IPS-18c (cell line): ENCODE data around the gene SLC4A2.

Experiments
- H3K4me3 ChIP-seq: 2 replicates; pipeline ENCODE4 v1.7.0; 2013; ENCODE audit warnings: low read depth, mild to moderate bottlenecking, low read length, moderate library complexity; ENCODE audit not compliant: insufficient read depth
- H3K9me3 ChIP-seq: one replicate; pipeline ENCODE4 v1.6.1; 2013; ENCODE audit warnings: mild to moderate bottlenecking, low read length, moderate library complexity; ENCODE audit not compliant: control insufficient read depth, insufficient read depth

The SLC4A2 gene

GRCh38 chr7:151068069-151068773 lies 8.8 kb downstream of the SLC4A2 start:
- Histone ChIP-seq H3K9me3 (no peaks in the 10 kb centered on the region), H3K4me3 (no peak overlapping the region)

GRCh38 chr7:151069841-151070573 lies 10.6 kb downstream of the SLC4A2 start:
- Histone ChIP-seq H3K9me3 (no peaks in the 10 kb centered on the region), H3K4me3 (no peak overlapping the region)

GRCh38 chr7:151070574-151070960 lies 11.2 kb downstream of the SLC4A2 start:
- no peaks in the 10 kb centered on the region for H3K9me3 ChIP-seq
- no peak overlapping the region for H3K4me3 ChIP-seq

DNA sequence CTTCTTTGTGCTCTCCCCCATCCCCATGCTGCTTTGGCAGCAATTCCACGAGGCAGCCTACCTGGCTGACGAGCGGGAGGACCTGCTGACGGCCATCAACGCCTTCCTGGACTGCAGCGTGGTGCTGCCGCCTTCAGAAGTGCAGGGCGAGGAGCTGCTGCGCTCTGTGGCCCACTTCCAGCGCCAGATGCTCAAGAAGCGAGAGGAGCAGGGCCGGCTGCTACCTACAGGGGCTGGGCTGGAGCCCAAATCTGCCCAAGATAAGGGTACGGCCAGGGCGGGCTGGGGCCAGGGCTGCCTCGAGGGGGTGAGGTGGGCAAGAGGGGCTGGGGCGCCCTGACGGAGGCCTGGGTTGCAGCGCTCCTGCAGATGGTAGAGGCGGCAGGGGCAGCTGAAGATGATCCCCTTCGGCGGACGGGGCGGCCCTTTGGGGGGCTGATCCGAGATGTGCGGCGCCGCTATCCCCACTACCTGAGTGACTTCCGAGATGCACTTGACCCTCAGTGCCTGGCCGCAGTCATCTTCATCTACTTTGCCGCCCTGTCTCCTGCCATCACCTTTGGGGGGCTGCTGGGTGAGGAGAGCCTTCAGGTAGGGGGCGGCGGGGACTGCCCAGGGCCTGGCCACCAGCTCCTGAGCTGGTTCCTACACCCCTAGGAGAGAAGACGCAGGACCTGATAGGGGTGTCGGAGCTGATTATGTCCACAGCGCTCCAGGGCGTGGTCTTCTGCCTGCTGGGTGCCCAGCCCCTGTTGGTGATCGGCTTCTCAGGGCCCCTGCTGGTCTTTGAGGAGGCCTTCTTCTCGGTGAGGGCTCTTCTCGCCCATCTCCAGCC lies 11.9 kb downstream of the SLC4A2 start:
- H3K4me3 ChIP-seq: no peak overlapping the region

GRCh38 chr7:151073990-151074389 lies 14.6 kb downstream of the SLC4A2 start:
- Histone ChIP-seq H3K9me3 (no peaks in the 10 kb centered on the region), H3K4me3 (no peak overlapping the region)

More for the DNA sequence above, 11.9 kb downstream of the SLC4A2 start:
- no peaks in the 10 kb centered on the region for H3K9me3 ChIP-seq

GRCh38 chr7:151074817-151075661 lies 15.7 kb downstream of the SLC4A2 start:
- no peak overlapping the region for H3K4me3 ChIP-seq
- H3K9me3 ChIP-seq: no peaks in the 10 kb centered on the region

- Histone ChIP-seq H3K4me3 (no peak overlapping the region), H3K9me3 (no peaks in the 10 kb centered on the region)
Measured at GRCh38 chr7:151075662-151075971, 16.2 kb downstream of the SLC4A2 start.

- H3K9me3 ChIP-seq: no peaks in the 10 kb centered on the region
- H3K4me3 ChIP-seq: no peak overlapping the region
Measured at GRCh38 chr7:151075978-151076426, 16.6 kb downstream of the SLC4A2 start.

DNA sequence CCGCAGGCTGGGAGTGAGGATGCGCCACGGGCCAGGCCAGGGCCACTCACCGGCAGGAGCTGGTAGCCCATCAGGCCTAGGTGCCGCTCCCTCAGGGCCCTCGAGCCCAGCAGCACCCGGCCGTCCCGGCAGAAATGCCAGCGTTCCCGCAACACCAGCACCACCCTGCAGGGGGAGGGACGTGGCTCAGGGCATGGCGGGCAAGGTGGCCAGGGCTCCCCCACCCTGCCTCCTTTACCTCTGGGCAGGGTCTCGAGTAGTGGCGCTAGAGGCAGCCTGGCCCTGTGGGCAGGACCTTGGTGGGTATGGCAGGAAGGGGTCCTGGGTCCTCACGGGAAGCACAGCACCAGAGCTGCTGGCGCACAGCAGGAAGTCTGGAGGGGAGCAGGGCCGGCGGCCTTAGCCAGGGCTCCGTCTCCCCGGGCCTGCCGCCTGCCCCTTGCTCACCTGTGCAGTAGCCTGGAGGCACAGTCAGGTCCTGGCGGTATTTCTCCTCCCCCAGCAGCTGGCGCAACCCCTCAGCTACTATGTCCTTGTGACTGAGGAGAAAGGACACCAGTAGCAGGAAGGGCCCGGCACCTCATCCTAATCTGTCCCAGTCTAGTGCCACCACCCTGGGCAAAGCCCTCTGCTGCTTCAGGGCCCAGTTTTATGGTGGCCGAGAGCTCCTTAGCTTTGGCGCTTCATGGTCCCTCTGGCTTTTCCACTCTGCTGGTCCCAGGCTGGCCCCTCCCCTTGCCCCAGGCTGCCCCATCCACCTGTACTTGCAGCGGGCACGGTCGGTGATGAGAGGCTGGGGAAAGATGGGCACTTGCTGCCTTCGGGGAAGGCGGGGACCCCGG lies 17.7 kb downstream of the SLC4A2 start:
- Histone ChIP-seq H3K9me3 (no peaks in the 10 kb centered on the region), H3K4me3 (no peak overlapping the region)

GRCh38 chr7:151077705-151078232 lies 18.4 kb downstream of the SLC4A2 start:
- H3K4me3 ChIP-seq: no peak overlapping the region
- H3K9me3 ChIP-seq: no peaks in the 10 kb centered on the region

DNA sequence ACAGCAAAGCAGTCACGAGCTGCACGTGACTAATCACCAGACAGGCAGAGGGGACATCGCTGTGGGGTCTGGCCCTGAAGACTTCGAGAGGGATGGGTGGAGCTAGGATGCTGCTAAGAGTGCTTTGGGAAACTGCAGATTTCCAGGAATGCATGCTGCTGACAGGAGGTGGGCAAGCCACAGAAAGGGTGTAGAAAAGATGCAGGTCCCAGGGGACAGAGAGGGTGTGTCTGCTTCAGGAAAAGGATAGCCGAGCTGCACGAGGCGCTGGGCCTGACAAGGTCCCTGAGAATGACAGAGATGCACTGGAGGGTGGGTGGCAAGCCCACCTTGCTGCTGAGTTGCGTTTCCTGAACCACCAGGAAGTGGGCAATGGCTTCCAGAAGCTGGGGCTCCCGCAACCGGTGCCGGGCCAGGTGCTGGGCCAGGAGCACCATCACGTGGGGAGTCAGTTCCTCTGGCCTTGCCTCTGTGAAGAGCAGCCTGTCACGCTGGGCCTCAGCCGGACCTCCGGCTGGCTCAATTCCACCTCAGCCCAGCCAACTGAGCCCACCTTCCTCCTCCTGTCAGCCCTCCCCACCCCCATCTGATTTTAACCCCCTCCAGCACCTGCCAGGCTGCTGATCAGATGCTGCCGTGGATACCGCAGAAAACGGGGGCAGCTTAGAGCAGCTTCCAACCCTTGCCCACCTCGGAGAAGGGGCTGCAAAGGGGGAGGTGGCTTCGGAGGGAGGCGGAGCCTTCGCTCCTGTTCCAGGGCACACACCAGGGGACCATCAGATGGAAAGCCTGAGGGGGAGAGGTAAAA lies 19.0 kb downstream of the SLC4A2 start:
- no peak overlapping the region for H3K4me3 ChIP-seq
- H3K9me3 ChIP-seq: no peaks in the 10 kb centered on the region

- peak overlapping the region; percentile 94 for H3K4me3 ChIP-seq
- no peaks in the 10 kb centered on the region for H3K9me3 ChIP-seq
Measured at GRCh38 chr7:151079199-151079910, 20.0 kb downstream of the SLC4A2 start.

DNA sequence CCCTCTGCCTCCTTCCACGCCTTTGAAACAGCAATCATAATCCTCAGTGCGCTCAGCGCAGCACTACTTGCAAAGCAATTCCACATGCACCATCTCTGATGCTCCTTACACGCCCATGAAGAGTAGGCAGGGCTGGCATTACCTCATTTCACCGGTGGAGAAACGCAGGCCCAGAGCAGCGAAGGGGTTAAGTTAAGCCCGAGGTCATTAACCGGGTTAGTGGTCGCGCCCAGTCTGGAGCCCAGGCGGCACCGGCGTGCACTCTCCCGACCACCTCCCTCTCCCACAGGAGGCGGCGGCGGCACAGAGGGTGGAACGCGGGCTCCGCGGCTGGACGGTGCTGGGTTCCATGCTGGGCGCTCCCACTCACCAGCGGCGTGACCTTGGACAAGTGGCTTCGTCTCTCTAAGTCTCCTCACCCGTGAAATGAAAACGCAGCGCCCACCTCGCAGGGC lies 20.7 kb downstream of the SLC4A2 start:
- Histone ChIP-seq H3K9me3 (no peaks in the 10 kb centered on the region), H3K4me3 (peak overlapping the region; percentile 94)

- Histone ChIP-seq H3K9me3 (no peaks in the 10 kb centered on the region), H3K4me3 (peak within 1 kb of the TSS; percentile 94)
Measured at GRCh38 chr7:151080522-151081169, 21.3 kb downstream of the SLC4A2 start, which contains the start of gene FASTK. Gene FASTK (minus strand): TSS chr7:151080809. CDS start chr7:151080766, 43 bp downstream.
